Endothelial cell of umbilical vein (primary cell): Measurements from ENCODE around the gene MALRD1. TPM values are rescaled to one million over a fixed set of nuclear protein-coding genes. Genes with fewer than 3 reads are reported as not detected.

Source experiments
- BruUV-seq: library from RNA; stranded (reverse); fragments of 400-500 nt; replicated peaks from 2 replicates; lab custom pipeline; 2021; lab: Mats Ljungman, UMichigan
- CTCF ChIA-PET: fragments of 300-600, 350-600 bp; sonication (Branson Sonifier 250); formaldehyde crosslinking; loops from one replicate; lab custom pipeline; 2021; ENCODE audit warnings: antibody characterized with exemption, inconsistent platforms; lab: Charles Lee
- POLR2A ChIA-PET: fragments of 300-600, 350-600 bp; sonication (Branson Sonifier 250); formaldehyde crosslinking; loops from one replicate; lab custom pipeline; 2021; ENCODE audit warnings: antibody characterized with exemption, inconsistent platforms; lab: Charles Lee
- DNase-seq: peaks from one replicate; pipeline ENCODE4 v3.0.0-alpha.2; 2011; ENCODE audit warnings: low read depth, low spot score
- FAIRE-seq: peaks from 2 replicates; lab custom pipeline; 2011; peaks lifted over from hg19 to GRCh38; lab: Jason Lieb, UNC
- H2AFZ ChIP-seq: 2 replicates; pipeline ENCODE4 v1.6.0; 2012; ENCODE audit warnings: low read depth, low read length, control low read depth, inconsistent platforms
- H3K27ac ChIP-seq: 2 replicates; pipeline ENCODE4 v1.5.1; 2011; ENCODE audit warnings: low read depth, mild to moderate bottlenecking, control low read depth, low read length, moderate library complexity; ENCODE audit not compliant: insufficient read depth
- H3K27me3 ChIP-seq, 2 experiments: 2 replicates each; pipeline versions ENCODE4 v1.6.0 to v1.6.1; 2011; ENCODE audit warnings: low read length in 2 of 2, mixed read lengths in 1 of 2; ENCODE audit not compliant: control insufficient read depth in 2 of 2, insufficient read depth in 2 of 2
- H3K36me3 ChIP-seq, 2 experiments: 2 replicates in 1 of 2; 3 replicates in 1 of 2; pipeline ENCODE4 v1.5.1; 2011; ENCODE audit warnings: low read length in 2 of 2, mild to moderate bottlenecking in 1 of 2, moderate library complexity in 1 of 2; ENCODE audit not compliant: control insufficient read depth in 2 of 2, insufficient read depth in 2 of 2; ENCODE audit errors: extremely low read depth in 1 of 2
- H3K4me1 ChIP-seq: 3 replicates; pipeline ENCODE4 v1.5.1; 2011; ENCODE audit warnings: mild to moderate bottlenecking, low read length; ENCODE audit not compliant: control insufficient read depth, insufficient read depth; ENCODE audit errors: extremely low read depth
- H3K4me2 ChIP-seq: 2 replicates; pipeline ENCODE4 v1.6.1; 2011; ENCODE audit warnings: low read length, control low read depth, mixed read lengths; ENCODE audit not compliant: insufficient read depth
- H3K4me3 ChIP-seq, 3 experiments: fragments of 200-600 bp in 1 of 3; sonication (generic), shearing (Covaris generic) in 1 of 3; replicated peaks in 1 of 3; 2 replicates each; pipeline ENCODE4 v1.5.1; 2011 to 2016; ENCODE audit warnings: control low read depth in 3 of 3, low read length in 3 of 3, mild to moderate bottlenecking in 2 of 3, inconsistent platforms in 1 of 3, low read depth in 1 of 3, moderate library complexity in 1 of 3; ENCODE audit not compliant: insufficient read depth in 1 of 3
- H3K79me2 ChIP-seq: 2 replicates; pipeline ENCODE4 v1.6.0; 2012; ENCODE audit warnings: low read length, inconsistent platforms; ENCODE audit not compliant: control insufficient read depth, insufficient read depth
- H3K9ac ChIP-seq: replicated peaks from 2 replicates; pipeline ENCODE3; 2011; ENCODE audit warnings: low read length, control low read depth; ENCODE audit not compliant: insufficient read depth; ENCODE audit errors: extremely low read depth
- H3K9me1 ChIP-seq: replicated peaks from 3 replicates; pipeline ENCODE4 v1.6.0; 2011; ENCODE audit warnings: mild to moderate bottlenecking, low read length; ENCODE audit not compliant: control insufficient read depth, insufficient read depth; ENCODE audit errors: extremely low read depth
- H3K9me3 ChIP-seq: replicated peaks from 2 replicates; pipeline ENCODE4 v1.5.1; 2012; ENCODE audit warnings: low read length, inconsistent platforms; ENCODE audit not compliant: control insufficient read depth, insufficient read depth
- H4K20me1 ChIP-seq: replicated peaks from 2 replicates; pipeline ENCODE3; 2011; ENCODE audit warnings: mild to moderate bottlenecking, low read length; ENCODE audit not compliant: control insufficient read depth, insufficient read depth; ENCODE audit errors: extremely low read depth
- CTCF ChIP-seq, 2 donors: IDR thresholded peaks; 1 replicate in 1 of 2; 2 replicates in 1 of 2; pipeline ENCODE4 v1.5.1; 2011; ENCODE audit warnings: low read length in 2 of 2, mild to moderate bottlenecking in 2 of 2, moderate library complexity in 2 of 2, control low read depth in 1 of 2, inconsistent platforms in 1 of 2, low read depth in 1 of 2; ENCODE audit not compliant: insufficient read depth in 1 of 2; ENCODE audit errors: extremely low read depth in 1 of 2
- EZH2 ChIP-seq: IDR thresholded peaks from 2 replicates; pipeline ENCODE4 v1.6.1; 2012; ENCODE audit warnings: borderline replicate concordance, low read depth, mild to moderate bottlenecking, moderate library complexity, low read length, inconsistent platforms; ENCODE audit not compliant: severe bottlenecking
- FOS ChIP-seq: IDR thresholded peaks from 2 replicates; pipeline ENCODE4 v1.6.1; 2011; ENCODE audit warnings: mild to moderate bottlenecking, low read length, moderate library complexity, borderline replicate concordance; ENCODE audit not compliant: insufficient read depth
- GATA2 ChIP-seq: IDR thresholded peaks from 2 replicates; pipeline ENCODE4 v1.7.0; 2011; ENCODE audit warnings: low read depth, mild to moderate bottlenecking, moderate library complexity, mixed read lengths, low read length; ENCODE audit not compliant: insufficient read length, insufficient read depth
- JUN ChIP-seq: IDR thresholded peaks from 2 replicates; pipeline ENCODE4 v1.6.1; 2011; ENCODE audit warnings: borderline replicate concordance, low read depth; ENCODE audit not compliant: insufficient read length, insufficient read depth
- MAX ChIP-seq: IDR thresholded peaks from 2 replicates; pipeline ENCODE4 v1.6.1; 2011; ENCODE audit not compliant: insufficient read depth, insufficient read length
- MYC ChIP-seq: IDR thresholded peaks from one replicate; pipeline ENCODE4 v1.6.1; 2011; ENCODE audit warnings: mild to moderate bottlenecking, low read depth, low read length
- POLR2A ChIP-seq: IDR thresholded peaks from 2 replicates; pipeline ENCODE4 v1.6.1; 2012; ENCODE audit warnings: low read depth, mild to moderate bottlenecking, control low read depth, low read length
- POLR2AphosphoS5 ChIP-seq: IDR thresholded peaks from 2 replicates; pipeline ENCODE4 v1.6.1; 2012; ENCODE audit warnings: low read depth, mild to moderate bottlenecking, control low read depth, low read length, moderate library complexity; ENCODE audit not compliant: insufficient read depth
- dilution Hi-C: fragments of 300-500 bp; cut with MboI; formaldehyde crosslinking; loops from one replicate; pipeline ENCODE4 v1.15.0; 2019; ENCODE audit warnings: low sequenced_read_pairs; ENCODE audit not compliant: extremely low pct_ligation_motif_present
- intact Hi-C: fragments of 100-400 bp; cut with micrococcal nuclease; formaldehyde crosslinking; loops from one replicate; pipeline ENCODE4 v1.10.0; 2022
- polyA plus RNA-seq, 4 experiments: library from polyadenylated mRNA; depleted of rRNA in 3 of 4; stranded (reverse) in 3 of 4; unstranded in 1 of 4; fragments of >200 nt; gene quantifications; 2 replicates each; pipeline versions ENCODE4 v1.2.1 to v1.2.3, GENCODE V29; 2011 to 2012; ENCODE audit warnings: missing spikeins in 1 of 4
- total RNA-seq: library from RNA; stranded (reverse); gene quantifications from 2 replicates; pipeline ENCODE4 v1.2.3, GENCODE V29; 2021

Gene MALRD1
- total and polyA plus RNA-seq, 2 donors (not counting 3 experiments of a cell fraction or from before 2014, with no cell fraction given), result not detected

GRCh38 chr10:19498393-19499290, 450.0 kb downstream of the MALRD1 start:
- Histone ChIP-seq H3K27ac (no peak overlapping the region), H3K4me1 (no peaks in the 10 kb centered on the region), H3K9ac (no peak overlapping the region), H3K4me2 (no peak overlapping the region), H3K9me3 (no peaks in the 10 kb centered on the region), H3K9me1 (no peaks in the 10 kb centered on the region), H4K20me1 (no peaks in the 10 kb centered on the region), H3K4me3 (no peak overlapping the region), H2AFZ (no peak overlapping the region), H3K27me3 (no peaks in the 10 kb centered on the region), H3K79me2 (no peaks in the 10 kb centered on the region), H3K36me3 (no peaks in the 10 kb centered on the region)
- dilution Hi-C loops (no loop called here), intact Hi-C loops (no loop called here)
- ChIA-PET CTCF (no interaction called here), POLR2A (no interaction called here)
- no TSS peak for BruUV-seq
- FAIRE-seq (no peak), DNase-seq (no peak)
- no peak for TF ChIP-seq EZH2
- no peak for TF ChIP-seq MAX
- no peak for TF ChIP-seq CTCF (IDR thresholded peaks at IDR 0.05; ENCODE audit: extremely low read depth in 1 of 2, insufficient read depth in 1 of 2, low read depth in 1 of 2, low read length in 2 of 2)
- TF ChIP-seq POLR2A, result no peak
- TF ChIP-seq POLR2AphosphoS5, result no peak
- TF ChIP-seq JUN, result no peak
- no peak for TF ChIP-seq GATA2
- no peak for TF ChIP-seq FOS
- TF ChIP-seq MYC, result no peak
